CD4-positive, alpha-beta T cell (primary cell): Measurements from ENCODE around the gene GALNT10. TPM values are rescaled to one million over a fixed set of nuclear protein-coding genes. Genes with fewer than 3 reads are reported as not detected.

Experiments
- ATAC-seq: fragments of 200-7000 bp; cut with Tn5 transposase; one replicate; pipeline ENCODE4 v1.10.0; 2022; ENCODE audit warnings: mild to moderate bottlenecking; ENCODE audit not compliant: poor library complexity
- CTCF ChIA-PET: fragments of 350-600 bp; sonication (Branson Sonifier 250); formaldehyde crosslinking; loops from one replicate; lab custom pipeline; 2021; ENCODE audit warnings: antibody characterized with exemption, inconsistent platforms; lab: Charles Lee
- POLR2A ChIA-PET: fragments of 350-600 bp; sonication (Branson Sonifier 250); formaldehyde crosslinking; loops from one replicate; lab custom pipeline; 2021; ENCODE audit warnings: antibody characterized with exemption, inconsistent platforms; lab: Charles Lee
- DNase-seq, 14 experiments: peaks; one replicate each; pipeline ENCODE4 v3.0.0-alpha.2; 2013 to 2020; ENCODE audit warnings: mixed read lengths in 2 of 14
- H3K27ac ChIP-seq, 2 donors: one replicate each; pipeline versions ENCODE4 v1.5.1 to v1.7.0; 2013; ENCODE audit warnings: low read length in 2 of 2, low read depth in 1 of 2, mild to moderate bottlenecking in 1 of 2
- H3K27me3 ChIP-seq, 2 experiments: 1 replicate in 1 of 2; 2 replicates in 1 of 2; pipeline versions ENCODE4 v1.6.1 to v1.7.0; 2013; ENCODE audit warnings: low read length in 2 of 2, control low read depth in 1 of 2, mild to moderate bottlenecking in 1 of 2, moderate library complexity in 1 of 2; ENCODE audit not compliant: insufficient read depth in 2 of 2, control insufficient read depth in 1 of 2
- H3K36me3 ChIP-seq: one replicate; pipeline ENCODE4 v1.6.1; 2013; ENCODE audit warnings: low read length, control low read depth; ENCODE audit not compliant: insufficient read depth
- H3K4me1 ChIP-seq: one replicate; pipeline ENCODE4 v1.6.1; 2013; ENCODE audit warnings: low read length, control low read depth; ENCODE audit not compliant: insufficient read depth
- H3K4me3 ChIP-seq: one replicate; pipeline ENCODE4 v1.5.1; 2013; ENCODE audit warnings: mild to moderate bottlenecking, low read length, moderate library complexity
- H3K9me3 ChIP-seq, 2 experiments: 1 replicate in 1 of 2; 2 replicates in 1 of 2; pipeline versions ENCODE4 v1.6.1 to v1.7.0; 2013; ENCODE audit warnings: low read length in 2 of 2, mild to moderate bottlenecking in 2 of 2, control low read depth in 1 of 2, moderate library complexity in 1 of 2; ENCODE audit not compliant: control insufficient read depth in 1 of 2, insufficient read depth in 1 of 2
- H3K27ac Mint-ChIP-seq: one replicate; pipeline ENCODE4 v1.8.0; 2020; ENCODE audit warnings: mixed read lengths
- H3K27me3 Mint-ChIP-seq: one replicate; pipeline ENCODE4 v1.8.0; 2021; ENCODE audit warnings: mixed read lengths
- H3K36me3 Mint-ChIP-seq: one replicate; pipeline ENCODE4 v1.8.0; 2021; ENCODE audit warnings: low read depth, mixed read lengths
- H3K4me1 Mint-ChIP-seq: one replicate; pipeline ENCODE4 v1.8.0; 2021; ENCODE audit warnings: low read depth, mixed read lengths
- H3K4me3 Mint-ChIP-seq: one replicate; pipeline ENCODE4 v1.8.0; 2020; ENCODE audit warnings: mild to moderate bottlenecking, mixed read lengths
- H3K9me3 Mint-ChIP-seq: one replicate; pipeline ENCODE4 v1.8.0; 2020; ENCODE audit warnings: mixed read lengths
- intact Hi-C, 2 experiments: fragments of 100-400 bp; cut with DNase I in 1 of 2; cut with micrococcal nuclease in 1 of 2; formaldehyde crosslinking; loops; one replicate each; pipeline versions ENCODE4 v1.15.1 to v1.9.0; 2023 to 2025; cut with DNase I, micrococcal nuclease
- total RNA-seq, 174 experiments: library from RNA in 2 of 174; stranded (reverse) in 2 of 174; gene quantifications; one replicate each; pipeline ENCODE4 v1.2.3 and lab custom pipeline; 2021 to 2026
- TF ChIP-seq, protein P1 (sequence below): fragments of 200-600 bp; IDR thresholded peaks from one replicate; pipeline ENCODE4 v1.8.0; 2022; ENCODE audit warnings: antibody characterized with exemption, mild to moderate bottlenecking

The GALNT10 gene
- total RNA-seq, 2 experiments from 2014 or later = 21.7 to 23.0 TPM

DNA sequence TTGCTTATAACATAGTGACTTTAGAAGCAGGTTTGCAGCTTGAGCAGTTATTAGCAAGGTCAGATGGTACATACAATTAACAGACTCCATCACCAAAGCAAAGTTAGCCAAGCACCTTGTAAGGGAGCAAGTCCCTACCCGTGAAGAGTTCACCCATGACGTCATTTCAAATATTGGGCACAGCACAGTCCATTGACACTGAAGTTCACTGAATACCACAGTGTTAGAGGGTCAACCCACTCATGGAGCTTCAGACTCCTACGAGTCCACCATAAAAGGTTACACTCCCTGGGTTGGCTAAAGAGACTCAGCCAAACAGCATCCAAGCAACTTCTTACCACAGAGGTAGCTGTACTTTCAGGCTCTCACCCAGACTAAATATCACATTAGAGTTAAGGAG is 77.5 kb downstream of the GALNT10 start:
- Mint-ChIP-seq H3K4me1 (peaks cover 26% of the 10 kb centered on the region), H3K9me3 (no peaks in the 10 kb centered on the region), H3K27ac (no peak overlapping the region), H3K27me3 (no peaks in the 10 kb centered on the region), H3K36me3 (no peaks in the 10 kb centered on the region), H3K4me3 (no peak overlapping the region)
- H3K4me3 ChIP-seq = no peak overlapping the region
- no peak for ATAC-seq
- intact Hi-C loops = no loop called here
- H3K4me1 ChIP-seq = peaks cover 16% of the 10 kb centered on the region
- ChIA-PET POLR2A (no interaction called here), CTCF (no interaction called here)
- H3K9me3 ChIP-seq = no peaks in the 10 kb centered on the region
- no peak for DNase-seq
- H3K27me3 ChIP-seq = no peaks in the 10 kb centered on the region
- TF ChIP-seq, protein P1, sequence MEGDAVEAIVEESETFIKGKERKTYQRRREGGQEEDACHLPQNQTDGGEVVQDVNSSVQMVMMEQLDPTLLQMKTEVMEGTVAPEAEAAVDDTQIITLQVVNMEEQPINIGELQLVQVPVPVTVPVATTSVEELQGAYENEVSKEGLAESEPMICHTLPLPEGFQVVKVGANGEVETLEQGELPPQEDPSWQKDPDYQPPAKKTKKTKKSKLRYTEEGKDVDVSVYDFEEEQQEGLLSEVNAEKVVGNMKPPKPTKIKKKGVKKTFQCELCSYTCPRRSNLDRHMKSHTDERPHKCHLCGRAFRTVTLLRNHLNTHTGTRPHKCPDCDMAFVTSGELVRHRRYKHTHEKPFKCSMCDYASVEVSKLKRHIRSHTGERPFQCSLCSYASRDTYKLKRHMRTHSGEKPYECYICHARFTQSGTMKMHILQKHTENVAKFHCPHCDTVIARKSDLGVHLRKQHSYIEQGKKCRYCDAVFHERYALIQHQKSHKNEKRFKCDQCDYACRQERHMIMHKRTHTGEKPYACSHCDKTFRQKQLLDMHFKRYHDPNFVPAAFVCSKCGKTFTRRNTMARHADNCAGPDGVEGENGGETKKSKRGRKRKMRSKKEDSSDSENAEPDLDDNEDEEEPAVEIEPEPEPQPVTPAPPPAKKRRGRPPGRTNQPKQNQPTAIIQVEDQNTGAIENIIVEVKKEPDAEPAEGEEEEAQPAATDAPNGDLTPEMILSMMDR = no peak
- H3K36me3 ChIP-seq = no peaks in the 10 kb centered on the region
- no peak overlapping the region for H3K27ac ChIP-seq

DNA sequence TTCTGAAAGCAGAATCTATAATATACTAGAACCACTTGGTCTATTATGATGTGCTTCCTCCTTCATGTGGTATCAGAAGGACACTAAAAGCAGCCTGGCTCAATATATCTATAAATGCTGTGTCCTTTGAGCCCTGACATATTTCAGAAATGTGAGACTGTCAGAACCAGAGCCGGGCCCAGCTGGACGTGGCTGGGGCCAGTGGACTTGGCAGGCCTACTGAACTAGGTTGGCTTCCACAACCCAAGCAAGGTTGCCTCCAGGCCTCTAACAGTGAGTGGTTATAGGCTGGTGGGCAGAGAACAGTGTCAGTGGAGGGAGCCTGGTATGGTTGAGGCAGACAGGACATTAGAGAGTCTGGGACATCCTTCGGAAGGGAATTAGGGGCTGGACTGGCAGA is 78.9 kb downstream of the GALNT10 start:
- Histone ChIP-seq H3K36me3 (no peaks in the 10 kb centered on the region), H3K27ac (no peak overlapping the region), H3K4me3 (no peak overlapping the region), H3K27me3 (no peaks in the 10 kb centered on the region), H3K9me3 (no peaks in the 10 kb centered on the region), H3K4me1 (peaks cover 26% of the 10 kb centered on the region)
- no peak for DNase-seq
- Mint-ChIP-seq H3K4me3 (no peak overlapping the region), H3K36me3 (no peaks in the 10 kb centered on the region), H3K4me1 (peaks cover 38% of the 10 kb centered on the region), H3K27ac (no peak overlapping the region), H3K9me3 (no peaks in the 10 kb centered on the region), H3K27me3 (no peaks in the 10 kb centered on the region)
- CTCF ChIA-PET = no interaction called here
- no peak for ATAC-seq
- TF ChIP-seq, protein P1 = no peak
- intact Hi-C loops = no loop called here
- POLR2A ChIA-PET = no interaction called here

DNA sequence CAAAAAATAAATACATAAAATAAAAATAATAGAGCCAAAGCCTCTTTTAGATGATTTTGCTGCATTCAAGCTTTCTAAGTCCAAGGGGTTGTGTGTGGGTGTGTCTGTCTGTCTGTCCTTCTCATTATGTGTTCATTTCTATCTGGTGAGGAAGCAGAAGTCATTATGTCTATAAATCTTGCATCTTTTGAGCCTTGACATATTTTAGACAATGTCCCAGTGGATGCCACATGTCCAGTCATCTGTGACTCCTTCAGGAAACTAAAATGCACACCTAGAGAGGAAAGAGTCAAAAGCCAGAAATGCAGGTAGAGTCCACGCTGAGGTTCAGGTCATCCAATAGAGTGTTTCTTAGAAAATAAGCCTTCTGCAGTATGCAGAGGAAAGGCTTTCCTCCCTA is 80.9 kb downstream of the GALNT10 start:
- Histone ChIP-seq H3K27ac (no peak overlapping the region), H3K36me3 (no peaks in the 10 kb centered on the region), H3K4me1 (peaks cover 26% of the 10 kb centered on the region), H3K27me3 (no peaks in the 10 kb centered on the region), H3K9me3 (no peaks in the 10 kb centered on the region), H3K4me3 (no peak overlapping the region)
- intact Hi-C loops = no loop called here
- CTCF ChIA-PET = no interaction called here
- H3K9me3 Mint-ChIP-seq = no peaks in the 10 kb centered on the region
- H3K36me3 Mint-ChIP-seq = no peaks in the 10 kb centered on the region
- ATAC-seq (no peak), DNase-seq (no peak)
- H3K27ac Mint-ChIP-seq = no peak overlapping the region
- H3K4me1 Mint-ChIP-seq = peaks cover 46% of the 10 kb centered on the region
- H3K4me3 Mint-ChIP-seq = no peak overlapping the region
- TF ChIP-seq, protein P1 = no peak
- no peaks in the 10 kb centered on the region for H3K27me3 Mint-ChIP-seq
- POLR2A ChIA-PET = no interaction called here
